H1 (cell line): Measurements from ENCODE around the gene ODAPH. TPM values are rescaled to one million over a fixed set of nuclear protein-coding genes. Genes with fewer than 3 reads are reported as not detected.

Source experiments
- BRCA1 ChIP-seq: IDR thresholded peaks from 2 replicates; pipeline ENCODE4 v1.6.1; 2012; ENCODE audit warnings: low read depth, low read length, improper control_type of control experiment
- CTBP2 ChIP-seq: IDR thresholded peaks from 2 replicates; pipeline ENCODE4 v1.7.0; 2011; ENCODE audit warnings: borderline replicate concordance, mild to moderate bottlenecking, moderate library complexity, mixed read lengths, low read length; ENCODE audit not compliant: insufficient read depth, insufficient read length
- FOSL1 ChIP-seq: IDR thresholded peaks from 2 replicates; pipeline ENCODE4 v1.6.1; 2011; ENCODE audit warnings: mild to moderate bottlenecking, low read depth, low read length, moderate library complexity; ENCODE audit not compliant: insufficient read depth
- HDAC2 ChIP-seq, 2 experiments: fragments of 300-600 bp in 1 of 2; sonication (generic) in 1 of 2; IDR thresholded peaks; 2 replicates each; pipeline ENCODE4 v1.6.1; 2011 to 2012; ENCODE audit warnings: low read depth in 2 of 2, low read length in 2 of 2, mild to moderate bottlenecking in 2 of 2, moderate library complexity in 2 of 2, borderline replicate concordance in 1 of 2, inconsistent platforms in 1 of 2
- MAFK ChIP-seq: IDR thresholded peaks from 2 replicates; pipeline ENCODE4 v1.6.1; 2012; ENCODE audit warnings: low read depth, mild to moderate bottlenecking, improper control_type of control experiment, low read length
- TAF1 ChIP-seq: IDR thresholded peaks from 2 replicates; pipeline ENCODE4 v1.6.1; 2011; ENCODE audit warnings: mild to moderate bottlenecking, low read depth, low read length
- polyA plus RNA-seq, 7 experiments: library from polyadenylated mRNA; depleted of rRNA in 3 of 7; stranded (reverse) in 5 of 7; unstranded in 2 of 7; fragments of >200 nt in 5 of 7; fragments of 200-250 nt in 2 of 7; gene quantifications; 1 replicate in 5 of 7; 2 replicates in 1 of 7; 4 replicates in 1 of 7; pipeline versions ENCODE4 v1.2.1 to v1.2.3, GENCODE V29; 2011 to 2013; ENCODE audit warnings: missing spikeins in 2 of 7, mixed read lengths in 2 of 7
- total RNA-seq: library from RNA; stranded (reverse); fragmentation: NEBNext Ultra II Directional; extraction: Animal tissue kit (Norgen Biotek cat#: 25700); gene quantifications from 2 replicates; pipeline ENCODE4 v1.2.1, GENCODE V29; 2021
- TF ChIP-seq, protein P1 (sequence below): IDR thresholded peaks from 2 replicates; pipeline ENCODE4 v1.6.1; 2011; ENCODE audit warnings: low read depth, mild to moderate bottlenecking, low read length; ENCODE audit not compliant: insufficient read depth
- TF ChIP-seq, protein P2 (sequence below): IDR thresholded peaks from 2 replicates; pipeline ENCODE4 v1.6.1; 2012; ENCODE audit warnings: inconsistent platforms

ODAPH gene
- total and polyA plus RNA-seq, 2 of the 8 experiments (the other 6 are each of a cell fraction or from before 2014, with no cell fraction given), result not detected

DNA sequence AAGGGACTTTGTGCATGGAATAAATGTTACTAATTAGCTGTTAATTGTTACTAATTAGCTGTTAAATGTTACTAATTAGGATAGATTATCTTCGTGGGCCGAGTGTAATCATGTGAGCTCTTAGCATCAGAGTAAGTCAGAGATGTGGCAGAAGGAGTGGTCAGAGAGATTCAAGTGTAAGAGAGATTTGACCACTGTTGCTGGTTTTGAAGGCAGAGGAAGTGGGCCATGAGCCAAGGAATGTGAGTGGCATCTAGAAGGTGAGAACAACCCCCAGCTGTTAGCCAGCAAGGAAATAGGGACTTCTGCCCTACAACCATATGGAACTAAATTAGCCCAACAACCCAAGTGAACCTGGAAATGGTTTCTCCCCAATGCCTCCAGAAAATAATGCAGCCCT lies 28.2 kb downstream of the ODAPH start (continued):
- TF ChIP-seq HDAC2 (IDR thresholded peaks at IDR 0.05; ENCODE audit: borderline replicate concordance in 1 of 2, low read depth in 2 of 2, low read length in 2 of 2) (no peak), BRCA1 (no peak), MAFK (no peak), FOSL1 (no peak), TAF1 (no peak), CTBP2 (no peak)
- TF ChIP-seq, protein P1, sequence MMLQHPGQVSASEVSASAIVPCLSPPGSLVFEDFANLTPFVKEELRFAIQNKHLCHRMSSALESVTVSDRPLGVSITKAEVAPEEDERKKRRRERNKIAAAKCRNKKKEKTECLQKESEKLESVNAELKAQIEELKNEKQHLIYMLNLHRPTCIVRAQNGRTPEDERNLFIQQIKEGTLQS, result no peak
- TF ChIP-seq, protein P2, sequence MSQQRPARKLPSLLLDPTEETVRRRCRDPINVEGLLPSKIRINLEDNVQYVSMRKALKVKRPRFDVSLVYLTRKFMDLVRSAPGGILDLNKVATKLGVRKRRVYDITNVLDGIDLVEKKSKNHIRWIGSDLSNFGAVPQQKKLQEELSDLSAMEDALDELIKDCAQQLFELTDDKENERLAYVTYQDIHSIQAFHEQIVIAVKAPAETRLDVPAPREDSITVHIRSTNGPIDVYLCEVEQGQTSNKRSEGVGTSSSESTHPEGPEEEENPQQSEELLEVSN, result no peak
